Pancreas (tissue), 10 donors: ENCODE data around the gene DKK1. TPM values are rescaled to one million over a fixed set of nuclear protein-coding genes. Genes with fewer than 3 reads are reported as not detected.

Source experiments
- ATAC-seq, 4 donors: fragments of 200-7000 bp; cut with Tn5 transposase; one replicate each; pipeline versions ENCODE4 v1.8.0 to v1.9.1; 2020; ENCODE audit warnings: mild to moderate bottlenecking in 4 of 4, moderate library complexity in 4 of 4
- DNase-seq, 6 donors: peaks; one replicate each; pipeline ENCODE4 v3.0.0-alpha.2; 2020
- FAIRE-seq: peaks from 2 replicates; lab custom pipeline; 2012; peaks lifted over from hg19 to GRCh38; lab: Jason Lieb, UNC
- H3K27ac ChIP-seq, 4 donors: fragments of 200-600 bp; sonication (generic); 1 replicate in 3 of 4; 2 replicates in 1 of 4; pipeline versions ENCODE4 v1.5.0 to v1.8.0; 2020
- H3K27me3 ChIP-seq, 4 donors: fragments of 200-600 bp; one replicate each; pipeline ENCODE4 v1.8.0; 2021
- H3K36me3 ChIP-seq, 3 donors: fragments of 200-600 bp; sonication (generic) in 1 of 3; one replicate each; pipeline versions ENCODE4 v1.5.0 to v1.8.0; 2020 to 2021
- H3K4me1 ChIP-seq, 3 donors: fragments of 200-600 bp; one replicate each; pipeline ENCODE4 v1.8.0; 2021
- H3K4me3 ChIP-seq, 4 donors: fragments of 200-600 bp; sonication (generic) in 2 of 4; one replicate each; pipeline versions ENCODE4 v1.5.0 to v1.8.0; 2020 to 2021
- H3K9me3 ChIP-seq, 4 donors: fragments of 200-600 bp; one replicate each; pipeline ENCODE4 v1.8.0; 2021
- WGBS, 2 donors: extraction: QIAGEN DNeasy Blood & Tissue Kit; methylation state at CpG; one replicate each; pipeline ENCODE4 v1.1.7; 2013; 5-methylcytosine and 5-hydroxymethylcytosine counted together
- intact Hi-C, 3 donors: fragments of 100-400 bp; cut with DNase I; formaldehyde crosslinking; loops; one replicate each; pipeline versions ENCODE4 v1.11.1 to v1.14.2; 2022
- polyA plus RNA-seq, 2 donors: library from polyadenylated mRNA; stranded (reverse); fragments of 200-250 nt; gene quantifications; one replicate each; pipeline ENCODE4 v1.2.3, GENCODE V29; 2013
- total RNA-seq, 6 donors: library from RNA; stranded (reverse); fragmentation: NEBNext Ultra II Directional in 4 of 6; extraction: Animal tissue kit (Norgen Biotek cat#: 25700) in 4 of 6; gene quantifications; one replicate each; pipeline versions ENCODE4 v1.2.1 to v1.2.4, GENCODE V29; 2021 to 2023
- TF ChIP-seq, protein P1 (sequence below), 4 donors: fragments of 200-600 bp; sonication (generic) in 3 of 4; IDR thresholded peaks; one replicate each; pipeline versions ENCODE4 v1.5.0 to v1.8.0; 2021; ENCODE audit warnings: antibody characterized with exemption in 4 of 4
- donor health status: healthy with polysubstance abuse.
- donor health status: DM: no; HTN: no; CAD: no; lungs with moderate emphysema.
- donor health status: DM: no; HTN: no; CAD: no.
- donor health status: control.
- donor health status: control.
- donor health status: Bipolar disorder and iron deficiency.
- donor health status: DM: yes; HTN: yes; CAD: no.
- donor health status: DM: no; HTN: no; CAD: no.
- donor health status: DM: no; HTN: no; CAD: no.
- donor health status: DM: yes; HTN: yes; CAD: no.

The DKK1 gene
- total and polyA plus RNA-seq, 8 donors, result 0.11 to 1.3 (median 0.66) TPM; not detected in 3

DNA sequence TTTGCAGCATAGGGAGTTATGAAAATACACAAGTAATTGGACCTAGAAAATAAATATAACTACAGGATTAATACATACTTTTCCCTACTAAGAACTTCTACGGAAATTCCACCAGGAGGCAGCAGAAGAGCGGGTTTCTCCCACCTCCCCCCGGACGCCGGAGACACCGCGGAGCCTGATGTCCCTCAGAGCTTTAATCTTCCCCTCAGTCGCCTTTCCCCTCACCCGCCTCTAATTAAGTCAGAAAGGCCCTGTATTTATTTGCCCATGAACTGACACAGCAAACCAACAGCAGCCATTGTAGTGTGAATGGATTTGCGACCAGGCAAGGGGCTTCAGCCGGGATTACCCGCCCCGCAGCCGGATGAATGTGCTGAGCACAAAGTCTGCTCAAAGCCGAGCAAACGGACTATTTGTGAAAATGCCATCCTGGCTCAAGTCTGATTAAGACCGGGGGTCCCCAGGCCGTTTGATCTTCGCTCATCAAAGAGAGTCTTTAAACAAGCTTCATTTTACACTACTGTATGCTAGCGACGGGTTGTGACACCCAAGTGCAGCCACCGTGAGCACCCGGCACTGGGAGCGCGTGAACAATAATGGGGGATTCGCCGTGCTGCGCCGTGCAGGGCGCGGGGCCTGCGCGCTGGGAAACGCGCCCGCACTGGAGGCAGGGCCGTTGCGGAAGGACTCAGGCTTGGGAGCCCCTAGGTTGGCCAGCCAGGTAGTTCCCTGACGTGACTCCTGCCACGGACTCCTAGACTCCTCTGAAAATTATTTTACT lies 5.6 kb upstream of the DKK1 start:
- 6 to 8% methylated on average over 40 of the region's 40 CpGs for WGBS, 2 donors
- DNase-seq (peak; percentile 31 to 64 (median 44)), FAIRE-seq (no peak), ATAC-seq (peak; percentile 77 to 98 (median 93))
- H3K4me1 ChIP-seq, result no peaks in the 10 kb centered on the region
- no peaks in the 10 kb centered on the region for H3K9me3 ChIP-seq
- no peak overlapping the region for H3K27ac ChIP-seq
- peaks cover 0 to 21% (median 2%) of the 10 kb centered on the region in 4 donors for H3K27me3 ChIP-seq
- intact Hi-C loops, result no loop called here
- H3K4me3 ChIP-seq, result peak overlapping the region; percentile 4 to 58 (median 26)
- TF ChIP-seq, protein P1, sequence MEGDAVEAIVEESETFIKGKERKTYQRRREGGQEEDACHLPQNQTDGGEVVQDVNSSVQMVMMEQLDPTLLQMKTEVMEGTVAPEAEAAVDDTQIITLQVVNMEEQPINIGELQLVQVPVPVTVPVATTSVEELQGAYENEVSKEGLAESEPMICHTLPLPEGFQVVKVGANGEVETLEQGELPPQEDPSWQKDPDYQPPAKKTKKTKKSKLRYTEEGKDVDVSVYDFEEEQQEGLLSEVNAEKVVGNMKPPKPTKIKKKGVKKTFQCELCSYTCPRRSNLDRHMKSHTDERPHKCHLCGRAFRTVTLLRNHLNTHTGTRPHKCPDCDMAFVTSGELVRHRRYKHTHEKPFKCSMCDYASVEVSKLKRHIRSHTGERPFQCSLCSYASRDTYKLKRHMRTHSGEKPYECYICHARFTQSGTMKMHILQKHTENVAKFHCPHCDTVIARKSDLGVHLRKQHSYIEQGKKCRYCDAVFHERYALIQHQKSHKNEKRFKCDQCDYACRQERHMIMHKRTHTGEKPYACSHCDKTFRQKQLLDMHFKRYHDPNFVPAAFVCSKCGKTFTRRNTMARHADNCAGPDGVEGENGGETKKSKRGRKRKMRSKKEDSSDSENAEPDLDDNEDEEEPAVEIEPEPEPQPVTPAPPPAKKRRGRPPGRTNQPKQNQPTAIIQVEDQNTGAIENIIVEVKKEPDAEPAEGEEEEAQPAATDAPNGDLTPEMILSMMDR (IDR thresholded peaks at IDR 0.05), result peak; percentile 19 to 53 (median 40)
- H3K36me3 ChIP-seq, result no peaks in the 10 kb centered on the region

DNA sequence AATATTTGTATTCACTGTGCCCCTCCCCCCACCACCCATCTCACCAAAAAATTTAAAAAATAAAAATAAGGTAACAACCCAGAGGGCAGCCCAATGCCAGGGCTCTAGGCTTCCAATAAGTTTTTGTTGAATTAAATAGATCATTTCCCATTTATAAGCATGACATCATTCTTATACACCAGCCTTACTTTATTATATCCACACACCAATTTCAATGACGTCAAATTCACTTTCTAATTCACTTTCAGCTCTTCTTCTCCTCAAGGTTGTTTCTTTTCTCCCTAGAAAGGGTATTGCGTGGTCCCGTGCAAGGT lies 1.2 kb upstream of the DKK1 start:
- FAIRE-seq (no peak), ATAC-seq (no peak), DNase-seq (no peak)
- Histone ChIP-seq H3K9me3 (no peaks in the 10 kb centered on the region), H3K27ac (no peak overlapping the region), H3K27me3 (peaks cover 0 to 24% (median 2%) of the 10 kb centered on the region in 4 donors), H3K4me1 (no peaks in the 10 kb centered on the region), H3K36me3 (no peaks in the 10 kb centered on the region), H3K4me3 (peak overlapping the region in 2 of 4 donors; percentile 0 to 44)
- TF ChIP-seq, protein P1 (IDR thresholded peaks at IDR 0.05), result no peak
- intact Hi-C loops, result loop anchor here in 2 of 3 donors (5.0 to 10.0 kb wide), 2 partner anchors 172 to 174 kb away; no protein-coding TSS in a partner anchor
- 4 to 6% methylated on average over 3 of the region's 3 CpGs for WGBS, 2 donors

DNA sequence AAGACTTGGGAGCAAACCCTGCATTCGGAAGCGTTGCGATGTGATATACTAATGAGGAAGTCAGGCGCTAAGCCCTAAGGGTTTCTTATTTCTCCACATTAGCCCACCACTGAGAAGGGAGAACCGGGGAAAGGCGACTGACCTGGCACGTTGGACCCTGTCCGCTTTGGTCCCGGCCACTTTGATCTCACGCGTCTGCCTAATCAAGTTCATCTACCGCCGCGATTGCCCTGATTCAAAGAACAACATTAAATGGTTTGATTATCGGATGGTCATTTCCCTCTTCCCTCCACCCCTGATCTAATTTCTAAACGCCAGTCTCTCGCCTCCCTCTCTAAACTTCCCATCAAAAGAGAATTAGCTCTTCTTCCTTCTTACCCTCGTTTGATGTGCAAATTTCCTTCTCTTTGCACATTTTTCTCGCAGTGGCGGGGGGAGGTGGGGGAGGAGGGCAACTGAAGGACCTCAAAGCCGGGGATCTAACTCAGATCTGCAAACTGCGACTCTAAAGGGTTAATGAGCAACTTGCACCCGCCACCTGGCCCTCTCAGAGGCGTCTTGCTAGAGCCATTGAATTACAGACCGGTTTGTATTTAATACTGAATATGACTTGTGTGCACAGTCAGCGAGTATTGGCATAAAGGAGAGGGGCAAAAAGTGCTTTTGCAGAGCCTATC lies 687 bp upstream of the DKK1 start:
- Histone ChIP-seq H3K27ac (no peak overlapping the region), H3K36me3 (no peaks in the 10 kb centered on the region), H3K9me3 (no peaks in the 10 kb centered on the region), H3K4me1 (no peaks in the 10 kb centered on the region), H3K27me3 (peaks cover 0 to 24% (median 2%) of the 10 kb centered on the region in 4 donors), H3K4me3 (peak overlapping the region; percentile 18 to 44 (median 27))
- DNase-seq, result peak in 2 of 6 donors; percentile 12 to 48
- no peak for FAIRE-seq
- intact Hi-C loops, result loop anchor here in 2 of 3 donors (5.0 to 10.0 kb wide), 2 partner anchors 171 to 174 kb away; no protein-coding TSS in a partner anchor
- ATAC-seq, result peak in 2 of 4 donors; percentile 8 to 52
- WGBS, 2 donors, result 1 to 2% methylated on average over 26 of the region's 26 CpGs
- TF ChIP-seq, protein P1 (IDR thresholded peaks at IDR 0.05), result no peak

DNA sequence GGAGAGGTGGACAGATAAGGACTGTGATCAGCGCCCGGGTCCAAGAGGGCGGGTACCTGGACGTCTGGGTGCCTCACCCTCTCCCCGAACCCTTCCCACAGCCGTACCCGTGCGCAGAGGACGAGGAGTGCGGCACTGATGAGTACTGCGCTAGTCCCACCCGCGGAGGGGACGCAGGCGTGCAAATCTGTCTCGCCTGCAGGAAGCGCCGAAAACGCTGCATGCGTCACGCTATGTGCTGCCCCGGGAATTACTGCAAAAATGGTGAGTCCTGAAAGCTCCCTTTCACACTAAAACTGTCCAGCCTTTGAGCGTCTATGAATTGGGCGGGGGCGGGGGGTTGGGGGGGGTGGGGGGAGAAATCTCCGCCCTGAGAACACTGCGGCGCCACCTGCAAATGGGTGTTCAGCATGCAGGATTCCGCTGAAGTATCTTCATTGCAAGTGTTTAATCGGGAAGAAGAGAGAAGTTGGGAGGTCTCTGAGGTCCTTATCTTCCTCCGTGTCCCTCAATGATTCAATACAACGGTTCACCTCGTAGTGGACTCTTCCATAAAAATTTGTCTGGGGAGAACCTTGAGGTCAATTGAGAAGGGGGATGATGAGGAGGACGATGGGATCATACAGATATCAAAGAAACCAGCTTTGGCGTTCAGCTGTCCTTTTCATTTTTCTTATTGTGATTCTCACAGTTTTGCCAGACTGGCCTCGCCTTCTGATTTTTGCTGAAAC lies 906 bp downstream of the DKK1 start:
- TF ChIP-seq, protein P1 (IDR thresholded peaks at IDR 0.05), result no peak
- DNase-seq, result peak in 4 of 6 donors; percentile 11 to 57 (median 34)
- FAIRE-seq, result no peak
- 11 to 13% methylated on average over 32 to 36 of the region's 36 CpGs for WGBS, 2 donors
- no peaks in the 10 kb centered on the region for H3K36me3 ChIP-seq
- H3K27me3 ChIP-seq, result peaks cover 0 to 24% (median 2%) of the 10 kb centered on the region in 4 donors
- peak in 3 of 4 donors; percentile 7 to 15 (median 14) for ATAC-seq
- intact Hi-C loops, result loop anchor here in 2 of 3 donors (5.0 to 10.0 kb wide), 2 partner anchors 170 to 172 kb away; no protein-coding TSS in a partner anchor
- no peaks in the 10 kb centered on the region for H3K9me3 ChIP-seq
- no peak overlapping the region for H3K27ac ChIP-seq
- H3K4me1 ChIP-seq, result no peaks in the 10 kb centered on the region
- H3K4me3 ChIP-seq, result peak overlapping the region in 3 of 4 donors; percentile 22 to 44 (median 32)
